ENCODE measurements around the gene IGSF21.
"Not testable (repeated sequence)": the region's sequence is repeated elsewhere in the genome, so short reads cannot be mapped to it uniquely, and the experiment has no call there.

Gene IGSF21

GRCh38 chr1:18144916-18145647, 37.5 kb downstream of the IGSF21 start:
- DNase-seq (ENCODE audit: low read depth in 1 of 2, low spot score in 1 of 2), result no peak

- DNase-seq (ENCODE audit: low read depth in 1 of 2, low spot score in 1 of 2), result no peak
These were observed 38.4 kb downstream of the IGSF21 start for GRCh38 chr1:18145851-18146618.

- DNase-seq (ENCODE audit: low read depth in 1 of 2, low spot score in 1 of 2), result no peak
These were observed 39.3 kb downstream of the IGSF21 start for GRCh38 chr1:18146886-18147285.

- no peak for DNase-seq (ENCODE audit: low read depth in 1 of 2, low spot score in 1 of 2)
These were observed 40.1 kb downstream of the IGSF21 start for GRCh38 chr1:18147672-18148071.

GRCh38 chr1:18148461-18148860, 40.9 kb downstream of the IGSF21 start:
- no peak for DNase-seq (ENCODE audit: low read depth in 1 of 2, low spot score in 1 of 2)

GRCh38 chr1:18149027-18149641, 41.5 kb downstream of the IGSF21 start:
- DNase-seq (ENCODE audit: low read depth in 1 of 2, low spot score in 1 of 2), result no peak

- no peak for DNase-seq (ENCODE audit: low read depth in 1 of 2, low spot score in 1 of 2)
These were observed 44.0 kb downstream of the IGSF21 start for GRCh38 chr1:18151436-18152122.

GRCh38 chr1:18154430-18155194, 47.0 kb downstream of the IGSF21 start:
- no peak for DNase-seq (ENCODE audit: low read depth in 1 of 2, low spot score in 1 of 2)

GRCh38 chr1:18155881-18156385, 48.3 kb downstream of the IGSF21 start:
- no peak for DNase-seq (ENCODE audit: low read depth in 1 of 2, low spot score in 1 of 2)

- DNase-seq (ENCODE audit: low read depth in 1 of 2, low spot score in 1 of 2), result no peak
These were observed 49.8 kb downstream of the IGSF21 start for GRCh38 chr1:18157352-18157751.

GRCh38 chr1:18157968-18158367, 50.4 kb downstream of the IGSF21 start:
- DNase-seq (ENCODE audit: low read depth in 1 of 2, low spot score in 1 of 2), result no peak

- DNase-seq (ENCODE audit: low read depth in 1 of 2, low spot score in 1 of 2), result no peak
These were observed 51.1 kb downstream of the IGSF21 start for GRCh38 chr1:18158714-18159113.

GRCh38 chr1:18160290-18160942, 52.8 kb downstream of the IGSF21 start:
- DNase-seq (ENCODE audit: low read depth in 1 of 2, low spot score in 1 of 2), result no peak

GRCh38 chr1:18161690-18162089, 54.1 kb downstream of the IGSF21 start:
- no peak for DNase-seq (ENCODE audit: low read depth in 1 of 2, low spot score in 1 of 2)

GRCh38 chr1:18165640-18166039, 58.0 kb downstream of the IGSF21 start:
- not testable (repeated sequence) for DNase-seq (ENCODE audit: low read depth in 1 of 2, low spot score in 1 of 2)

GRCh38 chr1:18166341-18166740, 58.7 kb downstream of the IGSF21 start:
- DNase-seq (ENCODE audit: low read depth in 1 of 2, low spot score in 1 of 2), result no peak

- DNase-seq (ENCODE audit: low read depth in 1 of 2, low spot score in 1 of 2), result no peak
These were observed 59.3 kb downstream of the IGSF21 start for GRCh38 chr1:18166929-18167328.

- no peak for DNase-seq (ENCODE audit: low read depth in 1 of 2, low spot score in 1 of 2)
These were observed 62.8 kb downstream of the IGSF21 start for GRCh38 chr1:18170444-18170843.

GRCh38 chr1:18174037-18174436, 66.4 kb downstream of the IGSF21 start:
- DNase-seq (ENCODE audit: low read depth in 1 of 2, low spot score in 1 of 2), result no peak

- no peak for DNase-seq (ENCODE audit: low read depth in 1 of 2, low spot score in 1 of 2)
These were observed 67.5 kb downstream of the IGSF21 start for GRCh38 chr1:18175051-18175450.
